Tibial nerve (tissue), 4 donors: ENCODE results near the gene YARS1.

Experiments
- CTCF ChIP-seq, 5 experiments: fragments of 200-600 bp in 3 of 5; fragments of 450-650 bp in 2 of 5; sonication (generic) in 3 of 5; IDR thresholded peaks; one replicate each; pipeline ENCODE4 v1.5.1; 2016 to 2019; ENCODE audit warnings: antibody characterized with exemption in 5 of 5, mild to moderate bottlenecking in 3 of 5, moderate library complexity in 2 of 5
- EP300 ChIP-seq, 2 donors: sonication (generic); formaldehyde crosslinking; IDR thresholded peaks; one replicate each; pipeline ENCODE4 v1.6.1; 2017; ENCODE audit warnings: antibody characterized with exemption in 2 of 2, mild to moderate bottlenecking in 1 of 2

GRCh38 chr1:32773018-32773763 is 44.0 kb downstream of the YARS1 start:
- TF ChIP-seq EP300 (IDR thresholded peaks at IDR 0.05) (peak in 1 of 2 donors; percentile 42), CTCF (IDR thresholded peaks at IDR 0.05) (peak; percentile 85 to 94 (median 88))
